Effector memory CD8-positive, alpha-beta T cell (primary cell): ENCODE measurements around the gene ASIC4.
A peak's percentile ranks its signal among the peaks of the same experiment; 100 is the strongest.

ENCODE experiments used
- ATAC-seq: fragments of 150-1000 bp; cut with Tn5 transposase; replicated peaks from 2 replicates; pipeline ENCODE4 v1.10.0; 2021; ENCODE audit warnings: mild to moderate bottlenecking, moderate library complexity
- DNase-seq, 3 experiments: peaks; one replicate each; pipeline ENCODE4 v3.0.0; 2021
- H3K27ac Mint-ChIP-seq, 2 donors: one replicate each; pipeline ENCODE4 v1.8.0; 2022; ENCODE audit warnings: mild to moderate bottlenecking in 2 of 2, mixed read lengths in 2 of 2, moderate library complexity in 2 of 2
- H3K27me3 Mint-ChIP-seq, 2 donors: one replicate each; pipeline ENCODE4 v1.8.0; 2022; ENCODE audit warnings: mixed read lengths in 2 of 2
- H3K36me3 Mint-ChIP-seq: one replicate; pipeline ENCODE4 v1.8.0; 2022; ENCODE audit warnings: mild to moderate bottlenecking, moderate library complexity, mixed read lengths; ENCODE audit not compliant: insufficient read depth
- H3K4me1 Mint-ChIP-seq, 2 donors: one replicate each; pipeline ENCODE4 v1.8.0; 2022; ENCODE audit warnings: low read depth in 2 of 2, mixed read lengths in 2 of 2
- H3K4me3 Mint-ChIP-seq, 2 donors: one replicate each; pipeline ENCODE4 v1.8.0; 2022; ENCODE audit warnings: mild to moderate bottlenecking in 2 of 2, mixed read lengths in 2 of 2, moderate library complexity in 2 of 2
- H3K9me3 Mint-ChIP-seq, 2 donors: one replicate each; pipeline ENCODE4 v1.8.0; 2022; ENCODE audit warnings: mixed read lengths in 2 of 2

Gene ASIC4

DNA sequence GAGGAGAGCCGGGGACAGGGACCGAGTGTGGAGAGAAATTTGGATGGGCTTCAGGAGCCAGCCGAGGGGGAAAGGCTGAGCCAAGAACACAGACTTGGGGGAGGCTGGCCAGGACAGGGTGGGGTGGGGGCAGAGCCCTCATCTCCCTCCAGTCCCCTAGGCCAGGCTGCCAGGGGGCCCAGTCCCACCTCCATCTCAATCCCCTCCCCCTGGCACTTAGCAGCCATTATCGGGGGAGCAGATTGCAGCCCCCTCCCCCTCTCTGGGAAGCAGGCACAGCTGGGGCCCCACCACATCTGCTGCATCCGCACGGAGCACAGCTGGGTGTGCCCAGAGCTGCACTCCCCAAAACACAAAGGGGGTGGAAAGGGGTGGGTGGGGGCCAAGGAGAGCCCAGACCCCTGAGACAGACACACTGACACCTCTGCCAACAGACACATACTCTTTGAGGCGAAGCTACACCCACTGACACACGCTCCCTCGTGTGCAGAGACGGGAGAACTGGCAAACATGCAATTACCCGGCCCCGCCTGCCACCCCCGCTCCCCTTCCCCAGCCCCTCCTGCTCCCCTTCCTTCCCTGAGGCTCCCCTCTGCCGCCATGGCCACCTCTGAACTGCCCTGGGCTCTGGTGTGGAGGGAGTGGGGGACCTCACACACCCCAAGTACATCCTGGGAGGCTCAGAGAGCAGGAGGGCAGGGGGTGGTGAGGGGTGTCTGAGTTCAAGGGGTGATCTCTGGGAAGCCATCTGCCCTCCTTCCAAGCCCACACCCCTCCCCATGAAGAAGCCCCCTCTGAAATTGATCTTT is 5.1 kb upstream of the ASIC4 start:
- H3K9me3 Mint-ChIP-seq: no peaks in the 10 kb centered on the region
- peaks cover 53 to 68% of the 10 kb centered on the region in 2 donors for H3K27me3 Mint-ChIP-seq
- peaks cover 19% of the 10 kb centered on the region for H3K36me3 Mint-ChIP-seq
- peak overlapping the region; percentile 63 to 67 for H3K4me3 Mint-ChIP-seq
- peaks cover 24 to 25% of the 10 kb centered on the region in 2 donors for H3K4me1 Mint-ChIP-seq
- DNase-seq: no peak
- H3K27ac Mint-ChIP-seq: no peak overlapping the region
- ATAC-seq: peak; percentile 36

DNA sequence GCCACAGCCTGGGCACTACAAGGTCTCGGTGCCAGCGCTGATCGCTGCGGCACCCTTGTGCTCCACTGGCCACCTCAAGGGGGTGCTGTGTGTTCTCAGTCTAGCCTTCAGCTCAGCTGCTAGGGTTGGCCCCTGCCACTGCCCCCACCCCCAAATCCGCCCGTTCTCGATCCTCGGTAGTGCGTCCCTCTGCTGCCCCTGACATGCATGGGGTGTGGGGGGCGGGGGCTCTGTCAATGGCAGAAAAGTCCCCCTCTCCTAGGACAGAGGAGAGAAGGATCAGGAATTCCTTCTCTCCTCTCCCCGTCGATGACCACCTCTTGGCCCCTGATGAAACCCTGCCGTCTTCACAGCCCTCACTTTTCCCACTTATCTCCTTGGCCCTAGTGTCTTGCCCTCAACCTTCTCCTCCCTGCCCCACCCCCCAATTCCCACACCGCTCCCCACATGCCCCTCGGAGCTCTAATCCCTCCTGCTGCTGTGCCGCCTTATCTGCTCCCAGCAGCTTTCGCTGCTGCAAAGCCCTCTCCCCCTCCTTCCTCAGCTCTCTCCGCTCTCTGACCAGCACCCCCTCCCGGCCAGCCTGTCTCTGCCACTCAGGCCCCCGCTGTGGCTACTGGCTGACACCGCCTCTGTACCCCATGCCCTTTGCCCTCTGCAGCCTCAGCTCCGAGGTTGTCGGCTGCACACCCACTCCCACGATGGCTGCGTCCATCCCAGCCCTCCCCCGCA is 4.3 kb upstream of the ASIC4 start:
- no peaks in the 10 kb centered on the region for H3K9me3 Mint-ChIP-seq
- DNase-seq (peak; percentile 39 to 47 (median 44)), ATAC-seq (peak; percentile 90)
- H3K36me3 Mint-ChIP-seq: peaks cover 16% of the 10 kb centered on the region
- H3K4me1 Mint-ChIP-seq: peaks cover 26 to 27% of the 10 kb centered on the region in 2 donors
- H3K27ac Mint-ChIP-seq: no peak overlapping the region
- H3K4me3 Mint-ChIP-seq: peak overlapping the region; percentile 63 to 67
- peaks cover 58 to 75% of the 10 kb centered on the region in 2 donors for H3K27me3 Mint-ChIP-seq

DNA sequence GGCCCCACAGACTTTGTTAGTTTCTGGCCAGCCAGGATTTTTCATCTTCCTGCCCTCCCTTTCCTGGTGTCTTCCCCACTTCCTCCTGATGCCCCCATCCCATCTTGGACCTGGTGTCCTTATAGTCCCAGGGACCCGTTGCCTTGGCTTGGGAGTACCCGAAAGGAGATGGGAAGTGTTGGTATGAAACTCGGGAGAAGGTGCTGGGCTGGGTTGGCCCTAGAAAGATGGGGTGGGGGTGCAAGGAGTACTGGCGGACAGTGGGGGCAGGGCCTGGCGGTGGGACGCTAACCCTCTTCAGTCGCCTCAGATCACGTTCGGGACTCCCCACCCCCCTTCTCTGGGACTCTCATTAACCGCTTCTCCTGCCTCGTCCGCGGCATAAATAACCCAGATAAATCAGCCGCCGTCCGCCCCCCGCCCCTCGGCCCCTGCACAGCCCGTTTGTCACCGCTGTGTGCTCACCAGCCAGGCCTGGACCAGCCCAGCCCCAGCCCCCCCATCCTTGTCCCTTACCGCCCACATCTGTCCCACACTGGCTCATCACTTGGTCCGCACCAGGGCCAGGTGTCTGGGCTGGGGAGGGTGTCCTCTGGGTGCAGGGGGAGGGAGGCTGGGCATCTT is 3.7 kb upstream of the ASIC4 start:
- H3K4me3 Mint-ChIP-seq: peak overlapping the region; percentile 63 to 67
- no peak overlapping the region for H3K27ac Mint-ChIP-seq
- peaks cover 26 to 27% of the 10 kb centered on the region in 2 donors for H3K4me1 Mint-ChIP-seq
- peaks cover 13% of the 10 kb centered on the region for H3K36me3 Mint-ChIP-seq
- peaks cover 65 to 82% of the 10 kb centered on the region in 2 donors for H3K27me3 Mint-ChIP-seq
- DNase-seq: no peak
- ATAC-seq: no peak
- no peaks in the 10 kb centered on the region for H3K9me3 Mint-ChIP-seq

DNA sequence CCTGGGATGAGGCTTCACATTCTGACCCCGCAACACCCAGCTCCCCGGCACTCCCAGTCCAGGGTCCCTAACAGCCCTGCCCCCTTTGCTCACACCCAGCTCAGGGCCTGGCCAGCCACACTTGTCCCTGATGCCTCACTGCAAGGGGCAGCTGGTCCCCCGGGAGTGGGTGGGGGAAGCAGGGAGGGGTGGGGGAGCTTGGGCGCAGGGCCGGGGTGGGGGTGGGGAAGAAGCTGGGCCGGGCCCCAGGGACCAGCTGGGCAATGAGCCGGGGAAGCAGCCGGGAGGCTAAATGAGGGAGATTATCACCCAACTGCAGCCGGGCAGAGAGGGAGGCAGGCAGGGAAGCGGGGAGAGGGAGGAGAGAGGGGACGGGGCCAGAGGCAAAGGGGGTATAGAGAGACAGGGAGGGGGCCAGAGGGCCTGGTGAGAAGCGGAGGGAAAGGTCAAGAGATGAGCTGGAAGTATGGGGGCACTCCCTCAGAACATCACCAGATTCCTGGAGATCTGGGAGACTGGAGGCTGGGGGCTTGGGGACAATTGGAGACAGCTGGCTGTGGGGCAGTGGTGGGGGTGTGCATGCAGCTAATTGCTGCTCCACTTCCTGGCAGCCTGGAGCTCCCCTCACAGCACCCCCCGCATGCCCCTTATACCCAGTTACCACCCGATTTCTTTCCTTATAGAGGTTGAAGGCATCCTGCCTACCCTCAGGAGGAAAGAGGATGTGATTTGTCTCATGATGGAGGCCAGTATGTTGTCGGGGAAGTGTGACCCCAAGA is 2.5 kb upstream of the ASIC4 start:
- no peak overlapping the region for H3K4me3 Mint-ChIP-seq
- H3K27me3 Mint-ChIP-seq: peaks cover 76 to 93% of the 10 kb centered on the region in 2 donors
- H3K27ac Mint-ChIP-seq: no peak overlapping the region
- DNase-seq (no peak), ATAC-seq (no peak)
- peaks cover 27 to 29% of the 10 kb centered on the region in 2 donors for H3K4me1 Mint-ChIP-seq
- no peaks in the 10 kb centered on the region for H3K9me3 Mint-ChIP-seq
- H3K36me3 Mint-ChIP-seq: peaks cover 7% of the 10 kb centered on the region

DNA sequence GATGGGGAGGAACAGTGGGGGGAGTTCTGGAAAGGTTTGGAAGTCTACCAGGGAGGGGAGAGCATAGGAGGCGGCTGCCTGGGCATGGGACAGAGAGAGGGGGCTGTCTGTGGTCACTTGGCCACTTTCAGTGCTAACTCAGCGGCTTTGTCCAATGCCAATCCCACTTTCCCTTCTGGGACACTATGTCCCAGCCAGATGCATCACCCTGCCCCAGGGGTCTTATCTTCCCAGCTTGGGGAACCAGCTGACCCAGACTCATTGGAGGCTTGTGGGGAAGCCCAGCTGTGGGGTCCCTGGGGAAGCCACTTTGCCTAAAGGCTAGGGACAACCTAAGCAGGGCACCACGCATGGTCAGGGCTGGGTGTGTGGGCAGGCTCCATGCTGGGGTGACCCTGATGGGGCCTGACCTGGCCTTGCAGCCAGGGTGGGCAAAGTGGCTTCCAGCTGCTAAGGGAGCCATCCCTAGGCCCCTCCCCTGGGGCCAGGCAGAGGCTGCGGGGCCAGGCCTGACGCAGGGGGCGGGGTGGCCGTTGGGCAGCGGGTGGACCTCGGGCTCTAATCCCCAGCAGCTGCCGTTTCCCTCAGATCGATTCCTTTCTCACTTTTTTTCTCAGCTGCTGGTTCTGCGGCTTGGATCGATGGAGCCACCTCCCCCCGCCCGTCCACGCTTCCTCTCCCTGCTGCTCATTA is 1.6 kb upstream of the ASIC4 start:
- no peak overlapping the region for H3K4me3 Mint-ChIP-seq

DNA sequence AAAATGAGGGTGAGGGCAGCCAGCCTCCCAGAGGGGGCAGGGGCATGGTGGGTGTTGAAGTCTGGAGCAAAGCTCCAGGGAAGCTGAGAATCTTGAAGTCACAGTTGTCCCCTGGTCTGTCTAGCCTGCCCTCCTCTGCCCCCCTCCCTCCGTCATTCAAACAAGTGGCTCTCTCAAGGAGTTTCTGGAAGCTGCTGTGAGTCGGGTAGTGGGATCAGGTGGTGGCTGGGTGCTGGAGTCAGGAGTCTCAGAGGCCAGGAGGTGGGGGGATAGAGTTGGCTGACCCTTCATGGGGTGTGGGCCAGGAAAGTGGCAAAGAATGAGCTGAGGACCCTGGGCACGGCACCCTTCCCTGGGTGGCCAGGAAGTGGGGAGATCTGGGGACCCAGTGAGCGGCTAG is 495 bp upstream of the ASIC4 start:
- ATAC-seq: no peak
- H3K27ac Mint-ChIP-seq: no peak overlapping the region
- peaks cover 90 to 97% of the 10 kb centered on the region in 2 donors for H3K27me3 Mint-ChIP-seq
- H3K36me3 Mint-ChIP-seq: peaks cover 2% of the 10 kb centered on the region
- no peak for DNase-seq
- H3K4me1 Mint-ChIP-seq: peaks cover 25 to 27% of the 10 kb centered on the region in 2 donors
- no peaks in the 10 kb centered on the region for H3K9me3 Mint-ChIP-seq
- peak overlapping the region in 1 of 2 donors; percentile 7 for H3K4me3 Mint-ChIP-seq

More for the DNA sequence above, 1.6 kb upstream of the ASIC4 start:
- no peak overlapping the region for H3K27ac Mint-ChIP-seq
- no peaks in the 10 kb centered on the region for H3K9me3 Mint-ChIP-seq
- no peak for ATAC-seq
- peaks cover 86 to 95% of the 10 kb centered on the region in 2 donors for H3K27me3 Mint-ChIP-seq
- DNase-seq: no peak
- peaks cover 2% of the 10 kb centered on the region for H3K36me3 Mint-ChIP-seq
- H3K4me1 Mint-ChIP-seq: peaks cover 25 to 27% of the 10 kb centered on the region in 2 donors

DNA sequence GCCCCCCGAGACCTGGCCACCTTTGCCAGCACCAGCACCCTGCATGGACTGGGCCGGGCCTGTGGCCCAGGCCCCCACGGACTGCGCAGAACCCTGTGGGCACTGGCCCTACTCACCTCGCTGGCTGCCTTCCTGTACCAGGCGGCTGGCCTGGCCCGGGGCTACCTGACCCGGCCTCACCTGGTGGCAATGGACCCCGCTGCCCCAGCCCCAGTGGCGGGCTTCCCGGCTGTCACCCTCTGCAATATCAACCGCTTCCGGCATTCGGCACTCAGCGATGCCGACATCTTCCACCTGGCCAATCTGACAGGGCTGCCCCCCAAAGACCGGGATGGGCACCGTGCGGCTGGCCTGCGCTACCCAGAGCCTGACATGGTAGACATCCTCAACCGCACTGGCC is 554 bp downstream of the ASIC4 start:
- H3K36me3 Mint-ChIP-seq: peaks cover 2% of the 10 kb centered on the region
- no peaks in the 10 kb centered on the region for H3K9me3 Mint-ChIP-seq
- peaks cover 92 to 100% of the 10 kb centered on the region in 2 donors for H3K27me3 Mint-ChIP-seq
- no peak overlapping the region for H3K27ac Mint-ChIP-seq
- ATAC-seq (no peak), DNase-seq (no peak)
- H3K4me3 Mint-ChIP-seq: no peak overlapping the region
- peaks cover 21 to 22% of the 10 kb centered on the region in 2 donors for H3K4me1 Mint-ChIP-seq

DNA sequence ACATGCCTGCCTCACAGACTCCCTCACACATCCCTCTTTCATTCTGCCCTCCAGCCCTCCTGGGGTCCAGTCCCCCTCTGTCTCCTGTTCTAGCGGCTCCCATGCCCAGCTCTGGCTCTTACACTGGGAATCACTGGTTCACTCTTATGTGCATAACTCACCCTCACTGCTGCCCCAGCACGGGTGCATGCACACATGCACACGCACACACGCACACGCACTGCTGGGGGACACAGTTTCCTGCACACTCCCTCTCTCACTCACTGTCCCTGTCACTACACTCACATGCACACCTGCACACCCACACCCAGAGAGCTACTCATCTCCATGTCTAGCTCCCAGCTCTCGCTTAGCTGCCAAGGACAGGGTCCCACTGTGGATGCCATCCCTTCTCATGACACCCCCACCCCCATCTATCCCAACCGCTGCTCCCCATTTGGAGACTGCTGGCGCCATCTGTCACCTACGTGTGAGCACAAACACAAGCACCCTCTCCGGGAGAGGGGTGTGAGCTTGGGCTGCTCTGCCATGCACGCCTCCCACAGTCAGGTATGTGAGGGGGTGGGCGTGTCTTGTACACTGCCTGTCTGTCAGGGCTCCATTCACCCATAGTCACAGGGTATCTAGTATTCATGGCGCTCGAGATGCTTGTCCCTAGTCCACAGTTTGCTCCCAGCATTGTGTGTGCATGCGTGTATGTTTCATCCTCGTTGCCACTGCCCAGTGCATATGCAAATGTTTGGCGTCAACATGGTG is 1.8 kb downstream of the ASIC4 start:
- ATAC-seq (no peak), DNase-seq (no peak)
- H3K27ac Mint-ChIP-seq: no peak overlapping the region
- H3K9me3 Mint-ChIP-seq: no peaks in the 10 kb centered on the region
- peaks cover 91 to 100% of the 10 kb centered on the region in 2 donors for H3K27me3 Mint-ChIP-seq
- no peak overlapping the region for H3K4me3 Mint-ChIP-seq
- H3K36me3 Mint-ChIP-seq: peaks cover 2% of the 10 kb centered on the region
- peaks cover 14 to 15% of the 10 kb centered on the region in 2 donors for H3K4me1 Mint-ChIP-seq

DNA sequence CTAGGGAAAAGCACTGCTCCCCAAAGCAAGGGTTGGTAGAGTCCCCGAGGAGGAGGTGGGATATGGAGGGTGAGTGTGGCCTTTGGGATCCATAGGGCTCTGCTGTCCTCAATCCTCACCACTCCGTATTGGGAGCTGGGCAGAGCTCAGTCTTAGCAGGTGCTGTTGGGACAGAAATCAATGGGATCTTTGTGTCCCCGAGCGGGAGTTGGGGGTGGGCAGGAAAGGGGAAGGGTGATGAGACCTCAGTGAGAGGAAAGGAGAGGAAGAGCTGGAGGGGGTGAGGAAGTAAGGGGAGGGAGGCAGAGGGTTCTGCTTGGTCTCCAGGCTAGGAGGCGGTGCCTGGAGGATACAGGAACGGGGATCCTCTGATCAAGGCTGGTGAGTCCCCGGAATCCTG is 2.6 kb downstream of the ASIC4 start:
- Mint-ChIP-seq H3K4me3 (no peak overlapping the region), H3K27ac (no peak overlapping the region), H3K4me1 (peaks cover 14 to 22% of the 10 kb centered on the region in 2 donors), H3K36me3 (peaks cover 2% of the 10 kb centered on the region), H3K27me3 (peaks cover 91 to 100% of the 10 kb centered on the region in 2 donors), H3K9me3 (no peaks in the 10 kb centered on the region)
- ATAC-seq: no peak
- no peak for DNase-seq

DNA sequence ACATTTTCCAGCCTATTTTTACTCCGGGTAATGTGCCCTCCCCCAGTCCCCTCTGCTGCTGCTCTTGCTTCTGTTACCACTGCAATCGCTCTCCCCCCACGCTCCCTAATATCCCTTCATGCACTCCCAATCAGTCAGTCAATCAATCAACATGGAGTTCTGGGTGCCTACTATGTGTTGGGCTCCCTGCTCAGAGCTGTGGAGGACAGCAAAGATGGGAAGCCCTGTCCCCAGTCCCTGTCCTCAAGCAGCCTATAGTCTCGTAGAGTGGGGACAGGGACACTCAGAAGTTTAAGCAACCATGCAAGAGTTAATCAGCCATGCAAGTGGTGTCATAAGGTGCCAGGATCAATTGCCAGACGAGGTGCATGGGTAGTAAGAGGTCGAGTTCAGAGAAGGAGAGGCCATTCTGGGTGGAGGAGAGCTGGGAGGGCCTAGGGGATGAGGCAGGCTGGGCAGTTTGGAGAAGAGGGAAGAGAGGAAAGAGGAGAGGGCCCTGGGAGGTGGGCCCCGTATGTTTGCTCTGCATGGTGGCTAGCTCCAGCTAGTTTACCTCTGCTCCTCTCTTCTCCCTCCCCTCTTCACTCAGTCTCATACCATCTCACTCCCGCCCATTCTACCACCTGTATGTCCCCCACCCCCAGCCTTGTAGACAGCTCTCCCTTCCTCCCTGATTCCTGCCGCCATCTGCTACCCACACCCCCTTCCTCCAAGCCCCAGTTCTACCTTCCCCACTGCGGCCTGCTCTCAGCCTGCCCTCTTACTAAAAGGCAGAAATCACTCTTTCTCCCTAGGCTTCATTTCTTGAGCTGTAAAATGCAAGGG is 3.9 kb downstream of the ASIC4 start:
- Mint-ChIP-seq H3K4me3 (no peak overlapping the region), H3K4me1 (peaks cover 11 to 21% of the 10 kb centered on the region in 2 donors), H3K36me3 (peaks cover 2% of the 10 kb centered on the region), H3K27me3 (peaks cover 86 to 96% of the 10 kb centered on the region in 2 donors), H3K27ac (no peak overlapping the region), H3K9me3 (no peaks in the 10 kb centered on the region)
- DNase-seq: no peak
- no peak for ATAC-seq

DNA sequence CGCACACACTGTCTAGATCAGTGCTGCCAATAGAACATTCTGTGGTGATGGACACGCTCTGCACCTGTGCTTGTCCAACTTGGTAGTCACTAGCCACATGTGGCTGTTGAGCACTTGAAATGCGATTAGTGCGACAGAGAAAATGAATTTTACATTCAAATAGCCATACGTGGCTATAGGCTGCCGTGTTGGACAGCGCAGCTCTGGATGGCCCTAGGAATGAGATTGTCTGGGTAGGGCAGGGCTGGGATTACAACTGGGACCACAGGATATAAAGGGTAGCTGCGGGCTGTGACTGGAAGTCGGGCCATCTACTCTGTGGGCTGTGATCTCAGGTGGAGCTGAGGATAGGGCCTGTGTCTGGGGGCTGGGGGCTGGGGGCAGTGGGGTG is 5.2 kb downstream of the ASIC4 start:
- H3K27me3 Mint-ChIP-seq: peaks cover 86 to 96% of the 10 kb centered on the region in 2 donors

More for the DNA sequence above, 5.2 kb downstream of the ASIC4 start:
- no peaks in the 10 kb centered on the region for H3K9me3 Mint-ChIP-seq
- ATAC-seq (no peak), DNase-seq (no peak)
- no peak overlapping the region for H3K4me3 Mint-ChIP-seq
- peaks cover 0 to 12% of the 10 kb centered on the region in 2 donors for H3K4me1 Mint-ChIP-seq
- H3K27ac Mint-ChIP-seq: no peak overlapping the region
- H3K36me3 Mint-ChIP-seq: no peaks in the 10 kb centered on the region
